ENCODE results near the gene PAX1. TPM values are rescaled to one million over a fixed set of nuclear protein-coding genes. Genes with fewer than 3 reads are reported as not detected.

The PAX1 gene
- total RNA-seq, 1 experiment from 2014 or later, result not detected

GRCh38 chr20:21762646-21763045 lies 57.2 kb downstream of the PAX1 start:
- H3K4me1 Mint-ChIP-seq, result no peaks in the 10 kb centered on the region
- ChIA-PET POLR2A (interaction anchor here (1.1 kb wide), 1 partner anchor 18 kb away, joined by 3 read pairs; no protein-coding TSS in a partner anchor), CTCF (interaction anchor here (2.1 to 2.9 kb wide), 2 partner anchors 43 to 60 kb away, joined by 7 to 14 read pairs; no protein-coding TSS in a partner anchor)

GRCh38 chr20:21767200-21767738 lies 61.8 kb downstream of the PAX1 start:
- H3K36me3 Mint-ChIP-seq, result no peaks in the 10 kb centered on the region
- ATAC-seq (no peak; the same call in 1 of the 2 replicates), DNase-seq (ENCODE audit: low spot score) (no peak)
- H3K4me1 Mint-ChIP-seq, result peaks cover 4% of the 10 kb centered on the region
- H3K4me3 Mint-ChIP-seq, result peak overlapping the region; percentile 48; the same call in 1 of the 2 replicates
- H3K9me3 Mint-ChIP-seq, result no peaks in the 10 kb centered on the region
- ChIA-PET CTCF (interaction anchor here (0.6 to 3.4 kb wide), 28 partner anchors 8 to 1077 kb away, joined by 3 to 58 read pairs (median 4); no protein-coding TSS in a partner anchor), POLR2A (interaction anchor here (0.8 kb wide), 1 partner anchor 76 kb away, joined by 3 read pairs; no protein-coding TSS in a partner anchor)
- H3K27me3 Mint-ChIP-seq (ENCODE audit: low read depth), result peaks cover 18% of the 10 kb centered on the region
- H3K27ac Mint-ChIP-seq, result no peak overlapping the region
- TF ChIP-seq ZBTB21 (CRISPR knock-in tag; IDR thresholded peaks at IDR 0.05; ENCODE audit: borderline replicate concordance) (no peak), HMGXB4 (CRISPR knock-in tag; IDR thresholded peaks at IDR 0.05) (no peak), SMAD4 (CRISPR knock-in tag; IDR thresholded peaks at IDR 0.05) (no peak), ZNF396 (CRISPR knock-in tag; IDR thresholded peaks at IDR 0.05; ENCODE audit: borderline replicate concordance) (no peak), ZNF219 (CRISPR knock-in tag; IDR thresholded peaks at IDR 0.05; ENCODE audit: borderline replicate concordance) (no peak), ZNF281 (CRISPR knock-in tag; IDR thresholded peaks at IDR 0.05) (no peak), CDX4 (CRISPR knock-in tag; IDR thresholded peaks at IDR 0.05; ENCODE audit: borderline replicate concordance) (no peak), ELF4 (CRISPR knock-in tag; IDR thresholded peaks at IDR 0.05; ENCODE audit: low read depth) (no peak), SMAD3 (CRISPR knock-in tag; IDR thresholded peaks at IDR 0.05; ENCODE audit: borderline replicate concordance) (no peak), ATF2 (CRISPR knock-in tag; IDR thresholded peaks at IDR 0.05; ENCODE audit: borderline replicate concordance, low read depth) (no peak), ZNF317 (CRISPR knock-in tag; IDR thresholded peaks at IDR 0.05; ENCODE audit: borderline replicate concordance, low read depth) (no peak), MYBL2 (CRISPR knock-in tag; IDR thresholded peaks at IDR 0.05) (no peak), PRRX2 (CRISPR knock-in tag; IDR thresholded peaks at IDR 0.05) (no peak), IRF2 (CRISPR knock-in tag; IDR thresholded peaks at IDR 0.05; ENCODE audit: borderline replicate concordance, low read depth) (no peak)

More at GRCh38 chr20:21762646-21763045, 57.2 kb downstream of the PAX1 start:
- DNase-seq (ENCODE audit: low spot score) (no peak), ATAC-seq (no peak)
- TF ChIP-seq ATF1 (CRISPR knock-in tag; IDR thresholded peaks at IDR 0.05), result no peak
- TF ChIP-seq NR1H2 (CRISPR knock-in tag; IDR thresholded peaks at IDR 0.05), result no peak
- no peak for TF ChIP-seq IRF1 (CRISPR knock-in tag; IDR thresholded peaks at IDR 0.05)
- TF ChIP-seq TP53 (CRISPR knock-in tag; IDR thresholded peaks at IDR 0.05), result no peak
- no peak for TF ChIP-seq MXD4 (CRISPR knock-in tag; IDR thresholded peaks at IDR 0.05; ENCODE audit: borderline replicate concordance)
- TF ChIP-seq ZNF219 (CRISPR knock-in tag; IDR thresholded peaks at IDR 0.05; ENCODE audit: borderline replicate concordance), result no peak
- no peak for TF ChIP-seq AFF4 (CRISPR knock-in tag; IDR thresholded peaks at IDR 0.05; ENCODE audit: borderline replicate concordance)
- H3K4me3 Mint-ChIP-seq, result no peak overlapping the region
- peaks cover 7% of the 10 kb centered on the region; the same call in 1 of the 2 replicates for H3K9me3 Mint-ChIP-seq
- H3K27me3 Mint-ChIP-seq (ENCODE audit: low read depth), result peaks cover 15% of the 10 kb centered on the region
- H3K27ac Mint-ChIP-seq, result no peak overlapping the region
- no peaks in the 10 kb centered on the region for H3K36me3 Mint-ChIP-seq

All from WTC11 (cell line).